NCI-H2029 (cell line): ENCODE results near the gene DCDC1.

Source experiments
- DNase-seq: peaks from one replicate; lab custom pipeline; 2025; lab: John Stamatoyannopoulos, UW

DCDC1 gene

DNA sequence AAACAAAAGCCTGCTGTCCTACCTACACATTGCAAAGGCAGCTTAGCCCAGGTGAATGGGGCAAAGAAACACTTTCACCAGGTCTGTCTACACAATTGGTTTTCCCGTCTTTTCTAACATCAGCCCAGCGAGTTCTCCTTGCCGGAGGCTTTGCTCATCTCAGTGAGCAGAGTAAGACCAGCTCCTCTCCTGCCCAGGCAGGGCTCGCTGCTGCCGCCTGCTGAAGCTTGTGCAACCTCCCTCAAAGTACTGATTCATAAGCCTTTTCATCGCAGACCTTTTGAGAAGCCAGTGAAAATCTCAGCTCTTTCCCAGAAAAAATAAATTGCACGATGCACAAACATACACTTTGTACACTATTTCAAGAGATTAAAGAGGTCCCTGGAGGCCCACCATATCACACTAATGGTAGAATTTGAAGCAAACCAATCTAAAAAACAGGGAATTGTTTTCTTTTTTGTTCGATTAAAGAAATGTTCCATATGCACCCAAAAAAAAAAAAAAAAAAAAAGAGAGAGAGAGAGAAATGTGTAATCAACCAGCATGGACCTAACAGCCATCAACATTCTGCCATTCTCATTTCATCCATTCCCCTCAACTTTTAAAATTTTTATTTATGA is 455.3 kb downstream of the DCDC1 start:
- DNase-seq = no peak

DNA sequence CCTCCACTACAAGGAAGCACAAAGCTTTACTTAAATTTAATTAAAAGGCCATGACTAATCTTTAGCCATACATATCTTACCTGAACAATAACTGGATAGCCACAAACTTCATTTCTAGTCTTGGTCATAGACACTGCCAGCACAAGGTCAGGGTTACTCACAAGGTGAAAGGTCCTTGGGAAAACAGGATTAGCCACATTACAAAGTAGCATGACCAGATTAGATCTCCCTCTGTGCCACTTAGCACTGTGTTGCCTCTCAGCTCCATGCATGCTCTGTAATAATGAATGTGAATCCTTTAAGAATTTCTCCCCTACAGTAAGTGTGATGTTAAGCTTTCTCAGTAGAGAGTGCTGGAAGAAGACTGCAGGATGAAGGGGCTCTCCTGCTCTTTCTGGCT is 458.3 kb downstream of the DCDC1 start:
- DNase-seq = no peak

DNA sequence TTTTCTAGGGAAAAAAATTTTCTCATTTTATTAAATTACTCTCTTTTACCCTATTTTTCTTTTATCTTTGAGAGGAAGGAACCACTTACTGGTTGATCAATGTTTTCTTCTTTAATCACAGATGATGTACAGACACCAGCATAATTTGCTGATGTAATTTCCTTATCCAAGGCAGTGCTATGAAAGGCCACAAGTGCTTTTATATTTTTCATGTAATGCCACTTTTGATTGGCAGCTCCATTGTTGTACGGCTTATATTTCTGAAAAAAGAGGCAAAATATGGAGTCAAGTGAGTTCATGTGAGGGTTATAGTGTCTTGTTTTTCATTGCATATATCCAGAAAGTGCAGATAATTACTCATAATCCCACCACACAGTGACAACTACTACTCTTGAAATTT is 460.7 kb downstream of the DCDC1 start:
- no peak for DNase-seq

DNA sequence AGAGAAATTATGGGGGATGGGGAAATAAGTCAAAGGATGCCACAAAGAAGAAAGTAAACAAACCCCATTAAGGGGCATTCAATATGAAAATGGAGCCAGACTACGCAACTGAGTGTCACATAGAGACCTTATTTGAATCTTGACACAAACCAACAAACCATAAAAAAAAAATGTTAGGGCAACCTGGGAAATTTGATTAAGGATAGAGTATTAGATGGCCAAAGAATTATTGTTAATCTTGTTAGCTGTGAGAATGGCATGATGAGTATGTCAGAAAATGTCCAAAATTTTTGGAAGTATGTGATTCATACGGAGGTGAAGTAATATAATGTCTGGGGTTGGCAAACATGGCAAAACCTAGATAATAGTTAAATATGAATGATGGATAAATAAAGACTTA is 461.3 kb downstream of the DCDC1 start:
- no peak for DNase-seq

DNA sequence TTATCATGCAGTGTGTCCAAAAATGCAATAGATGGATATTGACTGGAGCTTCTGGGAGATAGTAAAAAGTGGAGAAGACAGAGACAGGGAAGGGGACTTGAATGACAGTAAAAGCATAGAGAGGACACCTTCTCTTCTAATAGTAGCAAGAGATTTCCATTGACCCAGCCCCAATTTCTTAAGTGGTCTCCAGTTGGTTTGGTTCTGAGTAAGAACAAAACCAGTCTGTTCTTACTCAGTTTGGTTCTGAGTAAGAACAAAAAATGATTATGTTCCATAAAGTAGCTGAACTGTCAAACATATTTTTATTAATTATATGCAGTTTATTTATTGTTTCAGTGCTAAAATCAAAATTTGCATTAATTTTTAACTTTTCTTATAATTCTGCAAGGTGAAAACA is 466.6 kb downstream of the DCDC1 start:
- DNase-seq = no peak

DNA sequence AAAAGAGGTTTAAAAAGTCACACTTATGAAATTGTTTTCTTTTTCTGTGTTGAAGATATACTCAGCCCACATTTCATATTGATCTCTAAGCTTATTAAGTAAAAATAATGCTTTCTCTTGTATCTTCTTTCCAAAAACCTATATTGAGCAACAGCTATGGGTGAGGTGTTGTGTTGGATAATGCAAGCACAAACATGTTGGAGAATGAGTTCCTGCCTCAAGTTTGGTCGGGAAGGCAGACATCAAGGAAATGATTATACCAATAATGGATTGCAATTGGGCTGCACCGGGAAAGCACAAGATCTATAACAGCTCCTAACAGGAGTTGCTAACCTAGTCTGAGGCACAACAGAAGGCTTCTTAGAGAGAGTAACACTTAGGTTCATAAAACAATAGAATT is 474.5 kb downstream of the DCDC1 start:
- DNase-seq = no peak

DNA sequence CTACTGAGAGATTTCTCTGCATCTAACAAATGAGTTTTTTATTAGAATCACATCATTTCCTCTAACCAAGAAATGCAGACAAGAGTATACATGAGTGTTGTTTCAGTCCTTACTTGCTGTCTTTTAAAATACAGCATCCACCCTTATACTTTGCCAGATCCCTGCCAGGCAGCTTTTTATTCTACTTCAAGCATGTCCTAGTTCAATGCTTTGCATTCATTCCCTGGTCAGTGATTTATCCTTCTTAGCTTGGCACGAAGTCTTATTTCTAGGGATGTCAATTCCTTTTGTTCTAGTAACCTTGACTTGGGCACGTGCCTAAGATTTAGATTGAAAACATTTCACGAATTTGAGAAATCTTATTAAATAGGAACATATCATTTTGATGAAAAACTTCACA is 476.2 kb downstream of the DCDC1 start:
- no peak for DNase-seq

- DNase-seq = no peak
Measured at GRCh38 chr11:30889143-30889794, 480.3 kb downstream of the DCDC1 start.

DNA sequence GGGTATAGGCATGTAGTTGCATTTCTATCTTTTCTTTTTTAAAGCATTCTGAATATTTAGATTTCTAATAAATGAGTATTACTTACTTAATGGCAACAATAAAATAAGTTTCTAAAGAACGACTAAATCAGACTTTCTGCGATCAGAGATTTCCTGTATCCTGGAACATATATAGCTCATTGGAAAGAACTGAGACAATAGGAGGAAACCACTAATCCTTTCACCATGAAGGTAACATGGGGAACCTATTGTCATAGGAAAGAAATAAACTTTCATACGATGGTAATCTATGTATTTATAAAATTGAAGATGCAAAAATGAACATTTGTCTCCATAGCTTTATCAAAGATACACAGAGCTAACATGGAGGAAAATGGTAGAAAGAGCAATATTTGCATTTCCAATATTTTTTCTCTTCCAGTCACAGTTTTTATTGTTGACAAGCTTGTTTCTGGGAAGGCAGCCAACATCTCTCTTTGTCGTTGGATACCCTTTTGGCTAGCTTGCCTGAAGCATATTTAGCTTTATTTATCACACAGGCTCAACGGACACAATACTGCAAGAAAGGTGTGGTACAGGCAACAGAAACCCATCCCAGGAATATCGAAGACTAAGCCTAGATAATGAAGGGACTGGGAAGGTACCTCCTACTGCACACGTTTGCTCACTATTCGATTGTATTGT is 490.1 kb downstream of the DCDC1 start:
- DNase-seq = no peak

DNA sequence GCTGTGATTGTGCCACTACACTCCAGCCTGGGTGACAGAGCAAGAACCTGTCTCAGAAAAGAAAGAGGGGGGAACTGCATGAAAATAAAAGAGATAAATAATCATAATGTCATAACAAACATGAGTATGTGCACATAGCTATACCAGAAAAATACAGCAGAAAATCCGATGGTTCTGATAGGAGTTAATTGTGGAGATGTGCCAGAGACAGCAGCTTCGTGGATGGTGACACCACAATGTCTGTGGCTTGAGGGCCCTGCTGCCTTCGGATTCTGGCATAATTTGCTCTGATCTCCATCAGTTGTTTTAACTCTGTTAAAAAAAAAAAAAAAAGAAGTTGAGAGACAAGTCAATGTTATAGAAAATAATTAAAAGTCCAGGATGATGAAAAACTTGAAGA is 491.1 kb downstream of the DCDC1 start:
- DNase-seq = no peak

DNA sequence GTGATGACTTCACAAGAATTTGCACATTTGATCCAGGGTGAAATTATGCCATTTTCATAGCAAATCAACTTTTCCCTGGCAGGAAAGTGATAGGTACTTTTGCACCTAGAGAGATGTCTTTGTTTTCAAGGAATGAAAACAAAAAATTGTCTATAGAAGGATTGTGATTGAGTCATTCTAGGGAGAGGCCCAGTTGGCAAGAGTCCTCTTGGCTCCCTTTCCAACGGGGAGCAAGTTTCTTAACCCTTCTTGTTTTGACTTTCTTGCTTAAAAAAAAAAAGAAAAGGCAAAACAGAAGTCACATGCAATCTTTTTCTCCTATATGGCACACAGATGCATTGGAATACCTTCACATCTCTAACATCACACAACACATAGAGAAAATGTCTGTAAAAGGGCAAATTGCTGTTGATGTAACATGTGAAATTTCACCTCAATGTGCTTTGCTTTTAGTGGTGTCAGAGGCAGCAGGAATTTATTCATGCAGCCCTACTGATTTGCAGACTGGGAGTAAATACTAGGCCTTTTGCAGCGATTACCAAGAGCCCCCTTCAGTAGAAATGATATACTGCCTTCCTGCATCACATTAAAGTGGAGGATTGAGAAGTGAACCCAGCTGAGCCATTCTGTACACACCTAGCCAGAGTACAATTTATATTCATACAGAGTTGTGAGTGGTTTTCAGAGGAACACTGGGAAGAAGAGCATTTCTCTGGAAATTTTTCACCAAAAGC is 492.7 kb downstream of the DCDC1 start:
- no peak for DNase-seq

DNA sequence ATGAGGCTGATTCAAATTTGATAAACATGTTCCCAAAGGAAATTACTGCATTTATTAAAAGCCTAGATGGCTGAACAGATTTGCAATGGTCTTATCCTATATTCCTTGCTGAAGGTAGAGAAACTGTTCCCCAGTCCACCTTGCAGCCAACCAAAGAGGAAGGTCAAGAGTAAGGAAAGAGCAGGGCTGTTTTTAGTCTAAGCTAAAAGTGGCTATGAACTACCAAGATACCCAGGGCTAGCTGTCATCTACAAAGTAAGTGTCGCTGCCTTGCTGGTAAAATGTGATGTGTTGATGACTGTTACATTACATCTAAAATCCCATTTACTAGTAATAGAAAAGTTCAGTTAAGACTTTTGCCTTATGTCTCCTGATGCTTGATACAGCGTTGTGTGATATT is 493.3 kb downstream of the DCDC1 start:
- no peak for DNase-seq

DNA sequence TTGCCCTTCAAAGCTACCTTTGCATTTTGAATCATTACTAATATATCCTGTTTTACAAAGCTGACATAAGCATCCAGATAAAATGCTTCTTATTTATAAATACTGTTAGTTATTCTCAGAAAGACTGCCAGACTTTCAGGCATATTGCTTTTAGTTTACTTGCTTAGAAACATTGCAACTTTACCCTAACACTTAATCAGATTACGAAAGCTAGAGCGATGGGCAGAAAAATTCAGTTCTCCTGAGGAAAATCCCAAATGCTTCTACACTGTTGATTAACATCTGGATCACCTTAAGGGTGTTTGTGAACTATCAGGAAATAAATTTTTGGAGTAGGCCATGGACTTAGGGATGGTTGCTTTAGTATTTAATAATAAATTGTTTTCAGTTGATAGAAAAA is 493.7 kb downstream of the DCDC1 start:
- DNase-seq = no peak

- DNase-seq = no peak
Measured at GRCh38 chr11:30873924-30874610, 495.5 kb downstream of the DCDC1 start.

DNA sequence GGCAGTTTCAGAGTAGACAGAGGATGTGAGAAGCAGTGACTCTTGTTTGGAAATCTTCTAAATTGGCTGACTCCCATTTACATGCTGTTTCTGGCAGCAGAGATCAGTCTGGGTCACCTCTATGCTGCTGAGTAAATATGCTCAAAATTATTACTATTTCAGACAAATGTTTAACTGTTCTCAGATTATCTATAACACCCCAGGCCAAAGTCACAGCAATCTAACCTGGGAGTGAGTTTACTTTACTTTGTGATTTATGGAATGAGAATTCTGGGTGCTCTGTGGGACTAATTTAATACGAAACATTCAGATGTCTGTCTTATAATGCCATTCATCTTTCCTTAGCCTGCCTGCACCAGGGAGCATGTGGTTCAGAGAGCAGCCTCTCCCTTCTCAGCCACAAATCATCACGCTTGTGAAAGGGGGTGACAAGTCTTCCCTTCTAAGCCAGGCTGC is 500.9 kb downstream of the DCDC1 start:
- DNase-seq = no peak

DNA sequence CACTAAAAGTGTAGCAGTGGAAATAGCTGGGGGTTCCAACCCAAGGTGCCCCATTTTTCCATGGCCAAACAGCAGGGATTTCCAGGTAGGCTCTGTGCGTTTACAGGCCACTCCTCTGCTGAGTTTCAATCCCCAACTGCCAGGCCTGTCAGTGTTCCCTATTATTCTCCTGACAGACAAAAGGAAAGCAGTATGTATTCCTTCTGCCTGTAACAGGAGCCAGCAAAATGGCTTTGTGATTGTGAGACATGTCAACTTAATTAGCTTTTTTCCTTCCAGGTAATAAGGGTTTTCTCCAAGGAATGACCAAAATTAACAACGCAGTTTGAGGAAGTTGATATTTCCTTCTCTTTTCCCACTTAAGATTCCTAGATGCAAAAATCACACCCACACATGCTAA is 506.3 kb downstream of the DCDC1 start:
- no peak for DNase-seq

DNA sequence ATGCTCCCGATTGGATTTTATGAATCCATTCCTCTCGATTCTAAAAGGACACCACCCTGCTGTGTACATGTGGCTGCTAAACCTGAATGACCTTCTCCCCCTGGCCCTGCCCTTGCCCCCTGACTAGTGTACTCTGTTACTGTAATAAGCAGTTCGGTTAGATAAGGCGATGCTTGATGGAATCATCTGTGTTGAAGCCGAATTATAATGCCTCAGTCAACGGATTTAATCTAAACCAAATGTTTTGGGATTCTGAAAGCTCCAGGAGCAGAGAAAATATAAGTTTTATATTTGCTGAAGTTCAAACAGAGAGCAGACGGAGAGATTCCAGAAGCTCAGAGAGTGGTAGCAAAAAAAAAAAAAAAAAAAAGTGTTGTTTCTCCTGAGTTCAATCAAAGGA is 508.0 kb downstream of the DCDC1 start:
- DNase-seq = no peak

GRCh38 chr11:30861064-30861463 is 508.5 kb downstream of the DCDC1 start:
- DNase-seq = no peak

DNA sequence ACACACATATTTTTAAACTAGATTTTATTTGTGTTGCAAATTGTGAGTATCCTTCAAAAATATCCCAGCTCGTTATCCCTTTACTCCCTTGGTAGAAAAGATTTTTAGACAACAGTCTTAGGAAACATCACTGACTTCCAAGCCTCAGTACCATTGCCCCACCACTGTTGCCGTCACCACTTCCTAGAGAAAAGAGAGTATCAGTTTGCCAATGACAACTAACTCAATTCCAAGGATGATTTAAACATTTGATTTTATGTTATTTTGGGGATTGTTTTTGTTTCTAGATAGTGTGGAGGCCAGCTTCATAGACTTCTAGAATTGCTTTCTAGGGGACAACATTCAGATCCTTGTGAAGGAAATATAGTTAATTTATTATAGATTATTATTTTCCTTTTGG is 509.4 kb downstream of the DCDC1 start:
- no peak for DNase-seq

- no peak for DNase-seq
Measured at GRCh38 chr11:30859669-30860068, 509.9 kb downstream of the DCDC1 start.

- no peak for DNase-seq
Measured at GRCh38 chr11:30855383-30856006, 514.0 kb downstream of the DCDC1 start.

- DNase-seq = no peak
Measured at GRCh38 chr11:30853439-30853838, 516.1 kb downstream of the DCDC1 start.
